HG03442 (cell line): ENCODE results near the gene DAGLA.
A peak's percentile ranks its signal among the peaks of the same experiment; 100 is the strongest.

Source experiments
- ATAC-seq: cut with Tn5 transposase; IDR thresholded peaks from one replicate; pipeline ENCODE4 v1.9.1; 2021; ENCODE audit warnings: mild to moderate bottlenecking, moderate library complexity; ENCODE audit not compliant: unreplicated experiment

The DAGLA gene

DNA sequence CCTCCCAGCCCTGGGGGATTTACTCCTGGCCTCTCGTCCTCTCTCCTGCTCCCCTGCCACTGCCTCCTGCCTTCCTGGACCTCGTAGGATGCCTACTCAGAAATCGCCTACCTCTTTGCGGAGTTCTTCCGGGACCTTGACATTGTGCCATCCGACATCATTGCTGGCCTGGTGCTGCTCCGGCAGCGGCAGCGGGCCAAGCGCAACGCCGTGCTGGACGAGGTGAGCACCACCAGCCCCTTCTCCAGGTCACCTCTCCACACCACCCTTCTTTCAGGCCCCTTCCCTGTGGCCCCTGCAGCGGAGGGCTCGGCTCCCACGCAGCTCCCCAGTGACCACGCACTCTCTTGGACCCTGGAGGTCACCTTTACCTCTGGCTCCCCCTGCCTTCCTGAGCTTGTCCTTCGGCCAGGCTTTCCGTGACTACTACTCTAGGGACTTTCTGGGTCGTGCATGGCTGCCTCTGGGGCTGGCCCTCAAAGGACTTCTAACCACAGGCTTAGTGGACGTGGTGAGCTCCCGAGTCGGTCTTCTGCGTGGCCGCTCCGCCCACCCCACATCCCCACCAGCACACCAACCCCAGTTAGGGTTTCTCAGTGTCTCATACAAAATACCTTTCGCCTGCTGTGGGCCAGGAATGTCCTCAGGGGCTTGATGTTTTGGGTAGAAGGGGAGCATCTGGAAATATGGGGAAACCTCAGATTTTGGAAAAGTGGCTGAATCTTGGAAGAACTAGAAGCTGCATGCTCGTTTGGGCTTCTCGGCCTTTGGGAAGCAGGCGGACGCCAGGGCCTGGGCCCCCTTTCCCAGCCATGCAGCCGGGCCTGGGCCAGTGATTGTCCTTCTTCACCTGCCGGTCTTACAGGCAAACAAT is 48.1 kb downstream of the DAGLA start:
- no peak for ATAC-seq

GRCh38 chr11:61728940-61729219 is 48.7 kb downstream of the DAGLA start:
- no peak for ATAC-seq

- no peak for ATAC-seq
These were observed 50.2 kb downstream of the DAGLA start for GRCh38 chr11:61730240-61730994.

GRCh38 chr11:61731211-61731951 is 51.2 kb downstream of the DAGLA start:
- ATAC-seq = no peak

DNA sequence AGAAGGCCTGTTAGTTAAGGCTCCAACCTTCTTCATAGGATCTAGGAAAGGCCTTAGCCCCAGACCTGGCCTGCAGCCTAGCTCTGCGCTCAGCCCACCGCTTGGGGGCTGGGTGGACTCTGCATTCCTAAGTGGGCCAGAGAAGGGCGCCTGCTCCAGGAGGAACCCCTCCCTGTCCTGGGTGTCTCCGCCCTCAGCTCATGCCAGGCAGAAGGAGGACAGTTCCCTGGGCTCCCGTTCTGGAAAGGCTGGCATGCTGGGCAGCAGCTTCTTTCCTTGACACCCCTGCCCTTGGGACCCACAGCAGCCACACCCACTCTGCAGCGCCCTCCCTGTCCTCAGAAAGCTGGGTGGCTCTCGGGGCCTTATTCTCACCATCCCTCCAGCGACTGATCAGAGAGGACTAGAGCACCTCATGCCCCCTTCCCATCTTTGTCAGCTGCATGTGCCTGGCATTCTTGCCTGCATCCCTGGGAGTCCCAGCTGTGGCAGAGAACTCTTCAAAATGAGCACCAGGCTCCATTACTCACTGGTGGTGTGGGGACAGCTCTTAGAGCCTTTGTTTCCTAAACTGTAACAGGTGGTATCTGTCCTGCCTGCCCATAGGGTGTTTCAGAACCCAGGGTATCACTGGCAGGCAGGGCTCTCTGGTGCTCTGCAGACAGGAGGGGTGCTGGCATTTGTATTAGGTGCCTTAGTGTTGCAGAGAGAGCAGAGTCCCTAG is 51.9 kb downstream of the DAGLA start:
- ATAC-seq = no peak

DNA sequence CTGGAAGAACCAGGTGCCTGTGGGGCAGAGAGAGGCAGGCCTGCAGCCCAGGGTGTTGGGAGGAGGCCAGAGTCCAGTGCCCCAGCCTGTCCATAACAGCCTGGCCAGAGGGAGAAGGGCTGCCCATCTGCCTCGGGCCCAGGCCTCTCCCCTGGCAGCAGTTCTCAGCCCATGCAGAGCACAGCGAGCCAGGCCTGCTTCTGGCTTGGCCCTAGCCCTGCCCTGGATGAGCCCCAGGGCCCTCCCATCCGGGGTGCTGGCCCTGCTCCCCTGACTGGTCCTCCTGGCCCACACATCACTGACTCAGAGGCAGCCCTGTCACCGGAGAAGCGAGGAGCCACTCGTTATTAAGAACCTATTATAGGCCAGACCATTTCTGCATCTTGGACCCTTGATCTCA is 52.5 kb downstream of the DAGLA start:
- no peak for ATAC-seq

DNA sequence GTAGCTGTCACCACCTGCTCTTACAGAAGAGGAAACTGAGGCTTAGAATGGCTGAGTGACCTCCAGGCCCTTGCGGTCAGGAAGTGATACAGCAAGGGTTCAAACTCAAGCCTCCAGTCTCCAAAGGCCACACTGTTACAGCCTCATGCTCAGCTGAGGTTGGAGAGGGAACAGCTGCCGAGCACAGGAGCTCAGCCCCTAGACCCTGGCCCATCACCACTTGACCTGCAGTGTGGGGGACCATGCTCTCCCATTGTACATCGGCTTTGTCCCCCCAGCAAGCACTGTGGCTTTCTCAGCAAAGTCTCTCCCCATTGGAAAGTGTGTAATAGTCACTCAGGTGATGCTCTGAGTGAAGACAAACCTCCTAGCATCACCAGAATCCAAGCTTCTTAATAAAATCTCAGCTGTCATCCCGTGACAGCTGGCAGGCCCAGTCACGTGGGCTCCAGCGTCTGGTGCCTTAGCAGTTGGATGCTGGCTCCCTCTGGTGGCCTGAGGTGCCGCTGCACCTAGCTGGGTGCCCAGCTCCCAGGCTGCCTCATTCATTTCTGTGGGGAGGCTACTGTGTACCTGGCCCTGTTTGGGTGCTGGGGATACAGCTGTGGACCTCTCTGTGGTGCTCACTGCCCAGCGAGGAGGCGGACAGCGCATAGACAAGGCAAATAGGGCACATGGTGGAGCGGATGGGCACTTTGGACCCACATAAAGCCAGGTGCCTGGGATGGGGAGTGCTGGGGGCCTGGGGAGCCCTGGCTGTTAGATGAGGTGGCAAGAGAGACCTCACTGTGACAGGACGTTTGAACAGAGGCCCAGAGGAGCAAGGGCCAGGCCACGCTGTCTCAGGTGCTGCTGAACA is 53.2 kb downstream of the DAGLA start:
- ATAC-seq = peak; percentile 64

DNA sequence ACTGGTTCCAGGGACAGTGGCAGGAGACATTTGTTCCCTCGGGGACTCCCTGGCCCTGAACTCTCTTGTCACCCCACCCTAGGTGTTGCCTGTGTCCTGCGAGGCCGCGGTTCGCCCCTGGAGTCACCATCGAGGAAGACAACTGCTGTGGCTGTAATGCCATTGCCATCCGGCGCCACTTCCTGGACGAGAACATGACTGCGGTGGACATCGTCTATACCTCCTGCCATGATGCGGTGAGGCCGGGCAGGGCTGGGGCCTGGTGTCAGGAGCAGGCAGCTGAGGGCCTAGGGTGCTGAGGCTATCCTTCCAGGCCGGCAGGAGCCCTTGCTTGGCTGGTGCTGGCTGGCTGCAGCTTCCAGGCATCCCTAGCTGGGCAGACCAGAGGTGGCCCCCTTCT is 54.6 kb downstream of the DAGLA start:
- ATAC-seq = no peak

DNA sequence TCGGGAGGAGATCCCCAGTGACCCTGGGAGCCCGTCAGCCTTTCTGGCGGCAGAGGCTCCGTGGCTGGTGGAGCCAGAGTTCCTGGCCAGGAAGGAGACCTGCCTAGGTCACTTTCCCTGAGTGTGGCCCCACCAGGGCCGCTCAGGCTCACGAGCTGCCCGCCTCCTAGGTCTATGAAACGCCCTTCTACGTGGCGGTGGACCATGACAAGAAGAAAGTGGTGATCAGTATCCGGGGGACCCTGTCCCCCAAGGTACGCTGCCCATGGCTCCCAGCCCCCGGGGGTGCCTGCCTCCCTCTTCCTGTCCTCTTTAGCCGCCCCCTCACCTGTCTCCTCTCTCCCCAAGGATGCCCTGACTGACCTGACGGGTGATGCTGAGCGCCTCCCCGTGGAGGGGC is 55.2 kb downstream of the DAGLA start:
- ATAC-seq = no peak

DNA sequence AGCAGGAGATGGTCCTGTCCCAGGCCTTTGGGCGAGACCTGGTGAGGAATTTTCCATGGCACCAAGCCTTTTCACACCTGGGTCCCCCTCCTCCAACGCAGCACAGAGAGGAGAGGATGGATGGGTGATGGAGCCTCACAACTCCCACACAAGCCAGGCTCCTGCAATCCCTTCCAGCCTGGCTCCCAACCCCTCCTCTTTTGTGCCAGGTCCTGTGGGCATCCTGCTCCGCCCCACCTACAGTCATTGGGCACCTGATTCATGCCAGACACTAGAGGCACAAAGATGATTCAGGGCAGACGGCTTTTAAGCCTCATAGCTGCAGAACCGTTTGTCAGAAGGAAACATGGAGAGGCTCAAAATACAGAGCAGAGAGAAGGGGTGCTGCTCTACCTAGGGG is 56.1 kb downstream of the DAGLA start:
- no peak for ATAC-seq

- ATAC-seq = no peak
These were observed 56.9 kb downstream of the DAGLA start for GRCh38 chr11:61737131-61737530.

GRCh38 chr11:61737636-61738386 is 57.6 kb downstream of the DAGLA start:
- no peak for ATAC-seq

GRCh38 chr11:61738776-61739175 is 58.6 kb downstream of the DAGLA start:
- no peak for ATAC-seq

DNA sequence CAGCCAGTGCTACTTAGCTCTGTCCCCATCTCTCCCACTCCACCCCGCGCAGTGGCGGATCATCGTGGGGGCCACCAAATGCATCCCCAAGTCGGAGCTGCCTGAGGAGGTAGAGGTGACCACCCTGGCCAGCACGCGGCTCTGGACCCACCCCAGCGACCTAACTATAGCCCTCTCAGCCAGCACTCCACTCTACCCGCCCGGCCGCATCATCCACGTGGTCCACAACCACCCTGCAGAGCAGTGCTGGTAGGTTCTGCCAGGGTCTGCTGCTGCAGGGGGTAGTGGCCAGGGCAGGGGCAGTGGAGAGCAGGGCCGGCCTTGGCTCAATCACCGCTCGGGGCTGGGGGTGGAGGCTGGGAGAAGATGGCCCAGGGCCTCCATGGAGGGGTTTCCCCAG is 59.2 kb downstream of the DAGLA start:
- ATAC-seq = no peak

DNA sequence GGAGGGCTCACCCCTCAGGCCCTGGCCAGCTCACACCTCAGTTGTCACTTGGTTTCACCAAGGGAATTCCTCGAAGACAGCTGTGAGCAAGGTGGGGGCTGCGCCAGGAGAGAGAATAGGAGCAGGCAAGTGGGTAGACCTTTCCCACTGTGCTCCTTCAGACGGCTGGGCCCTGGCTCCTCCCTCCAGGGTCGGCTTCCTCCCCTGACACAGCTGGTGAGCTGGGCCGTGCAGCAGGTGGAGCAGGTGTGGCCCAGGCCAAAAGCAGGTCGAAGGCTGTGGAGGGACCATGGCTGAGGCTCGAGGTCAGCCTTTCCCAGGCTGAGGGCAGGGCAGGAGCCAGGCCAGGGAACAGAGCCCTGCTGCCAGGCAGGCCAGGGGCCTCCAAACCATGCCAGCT is 59.8 kb downstream of the DAGLA start:
- ATAC-seq = no peak

GRCh38 chr11:61742391-61742790 is 62.2 kb downstream of the DAGLA start:
- ATAC-seq = no peak

DNA sequence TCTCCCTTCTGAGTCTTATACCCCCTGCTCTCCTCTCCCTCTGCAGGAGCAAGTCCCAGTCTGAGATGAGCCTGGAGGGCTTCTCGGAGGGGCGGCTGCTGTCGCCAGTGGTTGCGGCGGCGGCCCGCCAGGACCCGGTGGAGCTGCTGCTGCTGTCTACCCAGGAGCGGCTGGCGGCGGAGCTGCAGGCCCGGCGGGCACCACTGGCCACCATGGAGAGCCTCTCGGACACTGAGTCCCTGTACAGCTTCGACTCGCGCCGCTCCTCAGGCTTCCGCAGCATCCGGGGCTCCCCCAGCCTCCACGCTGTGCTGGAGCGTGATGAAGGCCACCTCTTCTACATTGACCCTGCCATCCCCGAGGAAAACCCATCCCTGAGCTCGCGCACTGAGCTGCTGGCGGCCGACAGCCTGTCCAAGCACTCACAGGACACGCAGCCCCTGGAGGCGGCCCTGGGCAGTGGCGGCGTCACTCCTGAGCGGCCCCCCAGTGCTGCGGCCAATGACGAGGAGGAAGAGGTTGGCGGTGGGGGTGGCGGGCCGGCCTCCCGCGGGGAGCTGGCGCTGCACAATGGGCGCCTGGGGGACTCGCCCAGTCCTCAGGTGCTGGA is 63.4 kb downstream of the DAGLA start:
- ATAC-seq = no peak

GRCh38 chr11:61744181-61744580 is 64.0 kb downstream of the DAGLA start:
- ATAC-seq = no peak

- ATAC-seq = no peak
These were observed 64.5 kb downstream of the DAGLA start for GRCh38 chr11:61744609-61745156.
